MM.1S (cell line): ENCODE measurements around the gene MAST3.

ENCODE experiments used
- EZH2 ChIP-seq: fragments of 300-600 bp; sonication (generic); optimal IDR thresholded peaks from 2 replicates; pipeline ENCODE3; 2017; ENCODE audit warnings: low read depth, mild to moderate bottlenecking, antibody characterized with exemption, low read length, mixed read lengths
- TF ChIP-seq, protein P1 (sequence below): fragments of 300-600 bp; sonication (generic); IDR thresholded peaks from 2 replicates; pipeline ENCODE4 v1.5.1; 2016; ENCODE audit warnings: antibody characterized with exemption, low read length, mixed read lengths

DNA sequence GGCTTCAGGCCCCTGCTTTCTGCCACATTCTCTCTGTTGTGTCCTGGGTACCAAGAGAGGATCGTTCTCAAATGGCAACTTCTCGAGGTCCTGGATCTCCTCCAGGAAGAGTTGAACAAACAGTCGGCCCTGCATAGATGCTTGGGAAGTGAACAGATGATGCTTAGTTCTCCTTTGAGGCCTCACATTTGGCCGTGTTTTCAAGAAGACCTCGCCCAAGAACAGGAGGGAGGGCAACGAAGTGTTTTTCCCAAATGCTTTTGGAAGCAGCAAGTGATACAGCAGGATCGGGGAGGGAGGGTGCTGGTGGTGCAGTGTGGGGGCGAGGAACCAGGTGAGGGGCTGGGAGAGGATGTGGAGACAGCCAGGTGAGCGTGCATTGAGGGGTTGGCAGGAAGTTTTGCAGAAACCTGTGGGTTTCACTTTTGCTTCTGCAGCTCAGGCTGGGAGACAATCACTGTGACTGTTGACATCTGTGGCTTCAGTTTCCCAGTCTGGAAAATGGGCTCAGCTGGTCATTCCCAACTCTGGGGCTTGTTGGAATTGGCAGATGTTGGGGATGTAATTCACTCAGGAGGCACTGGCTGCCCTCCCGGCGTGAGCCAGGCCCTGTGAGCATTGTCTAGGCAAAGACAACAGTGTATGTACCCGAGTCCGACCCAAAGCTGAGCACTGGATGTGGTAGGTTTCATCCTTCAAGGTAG is 21.6 kb downstream of the MAST3 start:
- TF ChIP-seq, protein P1, sequence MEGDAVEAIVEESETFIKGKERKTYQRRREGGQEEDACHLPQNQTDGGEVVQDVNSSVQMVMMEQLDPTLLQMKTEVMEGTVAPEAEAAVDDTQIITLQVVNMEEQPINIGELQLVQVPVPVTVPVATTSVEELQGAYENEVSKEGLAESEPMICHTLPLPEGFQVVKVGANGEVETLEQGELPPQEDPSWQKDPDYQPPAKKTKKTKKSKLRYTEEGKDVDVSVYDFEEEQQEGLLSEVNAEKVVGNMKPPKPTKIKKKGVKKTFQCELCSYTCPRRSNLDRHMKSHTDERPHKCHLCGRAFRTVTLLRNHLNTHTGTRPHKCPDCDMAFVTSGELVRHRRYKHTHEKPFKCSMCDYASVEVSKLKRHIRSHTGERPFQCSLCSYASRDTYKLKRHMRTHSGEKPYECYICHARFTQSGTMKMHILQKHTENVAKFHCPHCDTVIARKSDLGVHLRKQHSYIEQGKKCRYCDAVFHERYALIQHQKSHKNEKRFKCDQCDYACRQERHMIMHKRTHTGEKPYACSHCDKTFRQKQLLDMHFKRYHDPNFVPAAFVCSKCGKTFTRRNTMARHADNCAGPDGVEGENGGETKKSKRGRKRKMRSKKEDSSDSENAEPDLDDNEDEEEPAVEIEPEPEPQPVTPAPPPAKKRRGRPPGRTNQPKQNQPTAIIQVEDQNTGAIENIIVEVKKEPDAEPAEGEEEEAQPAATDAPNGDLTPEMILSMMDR: no peak
- TF ChIP-seq EZH2: no peak
